Body of pancreas (tissue), 4 donors: Measurements from ENCODE around the gene GMDS. TPM values are rescaled to one million over a fixed set of nuclear protein-coding genes. Genes with fewer than 3 reads are reported as not detected.

Experiments used
- ATAC-seq: fragments of 150-250 bp; one replicate; pipeline ENCODE4 v1.9.1; 2016
- DNase-seq, 4 donors: peaks; one replicate each; pipeline ENCODE4 v3.0.0-alpha.2; 2019
- H3K27ac ChIP-seq, 4 donors: fragments of 200-600 bp; sonication (generic); 1 replicate in 3 of 4; 2 replicates in 1 of 4; pipeline versions ENCODE4 v1.5.1 to v1.6.1; 2016 to 2019; ENCODE audit warnings: mild to moderate bottlenecking in 1 of 4, mixed read lengths in 1 of 4, moderate library complexity in 1 of 4
- H3K27me3 ChIP-seq, 2 donors: fragments of 200-600 bp; sonication (generic); one replicate each; pipeline ENCODE4 v1.6.0; 2016; ENCODE audit warnings: mild to moderate bottlenecking in 1 of 2
- H3K36me3 ChIP-seq, 2 donors: fragments of 200-600 bp; sonication (generic); replicated peaks in 1 of 2; 2 replicates each; pipeline ENCODE4 v1.5.1; 2016; ENCODE audit warnings: low read depth in 2 of 2; ENCODE audit not compliant: insufficient read depth in 1 of 2
- H3K4me1 ChIP-seq: fragments of 200-600 bp; sonication (generic); one replicate; pipeline ENCODE4 v1.6.0; 2016
- H3K4me3 ChIP-seq, 2 donors: fragments of 200-600 bp; sonication (generic); 1 replicate in 1 of 2; 2 replicates in 1 of 2; pipeline ENCODE4 v1.5.1; 2016 to 2019
- H3K9me3 ChIP-seq, 3 donors: fragments of 200-600 bp; sonication (generic); 1 replicate in 2 of 3; 2 replicates in 1 of 3; pipeline ENCODE4 v1.5.1; 2016
- CTCF ChIP-seq, 7 experiments: fragments of 450-650 bp in 4 of 7; fragments of 200-600 bp in 3 of 7; sonication (generic) in 3 of 7; IDR thresholded peaks; one replicate each; pipeline ENCODE4 v1.5.1; 2016 to 2019; ENCODE audit warnings: antibody characterized with exemption in 7 of 7
- POLR2A ChIP-seq, 3 donors: fragments of 450-650 bp; IDR thresholded peaks; one replicate each; pipeline ENCODE4 v1.6.1; 2016; ENCODE audit warnings: antibody characterized with exemption in 3 of 3, mild to moderate bottlenecking in 2 of 3
- WGBS, 2 donors: methylation state at CpG; one replicate each; pipeline ENCODE4 v1.1.5; 2017; 5-methylcytosine and 5-hydroxymethylcytosine counted together
- intact Hi-C: fragments of 100-400 bp; cut with DNase I; formaldehyde crosslinking; loops from one replicate; pipeline ENCODE4 v1.15.1; 2023
- total RNA-seq, 2 donors: library from RNA; depleted of rRNA; stranded (reverse); fragments of >200 nt; gene quantifications; one replicate each; pipeline ENCODE4 v1.1.0, GENCODE V29; 2016

Gene GMDS
- total RNA-seq, 2 donors from 2014 or later = 34.5 to 63.3 TPM

GRCh38 chr6:1589208-1589607, 656.2 kb downstream of the GMDS start:
- Histone ChIP-seq H3K4me3 (no peak overlapping the region), H3K4me1 (no peaks in the 10 kb centered on the region), H3K9me3 (no peaks in the 10 kb centered on the region), H3K27me3 (no peaks in the 10 kb centered on the region), H3K36me3 (no peaks in the 10 kb centered on the region), H3K27ac (no peak overlapping the region)
- TF ChIP-seq CTCF (IDR thresholded peaks at IDR 0.05) (no peak), POLR2A (IDR thresholded peaks at IDR 0.05) (no peak)
- intact Hi-C loops = no loop called here
- 66 to 67% methylated on average over 6 of the region's 6 CpGs for WGBS, 2 donors
- DNase-seq = no peak
- ATAC-seq = no peak

- intact Hi-C loops = no loop called here
- no peaks in the 10 kb centered on the region for H3K4me1 ChIP-seq
Measured at GRCh38 chr6:1587977-1588376, 657.4 kb downstream of the GMDS start.

GRCh38 chr6:1587546-1587945, 657.9 kb downstream of the GMDS start:
- WGBS, 2 donors = 84 to 93% methylated on average over 7 of the region's 7 CpGs
- Histone ChIP-seq H3K4me1 (no peaks in the 10 kb centered on the region), H3K27ac (no peak overlapping the region), H3K9me3 (no peaks in the 10 kb centered on the region), H3K4me3 (no peak overlapping the region), H3K36me3 (no peaks in the 10 kb centered on the region), H3K27me3 (no peaks in the 10 kb centered on the region)
- no peak for DNase-seq
- no peak for ATAC-seq
- intact Hi-C loops = no loop called here
- TF ChIP-seq POLR2A (IDR thresholded peaks at IDR 0.05) (no peak), CTCF (IDR thresholded peaks at IDR 0.05) (no peak)

More at GRCh38 chr6:1587977-1588376, 657.4 kb downstream of the GMDS start:
- Histone ChIP-seq H3K36me3 (no peaks in the 10 kb centered on the region), H3K27me3 (no peaks in the 10 kb centered on the region), H3K9me3 (no peaks in the 10 kb centered on the region), H3K4me3 (no peak overlapping the region), H3K27ac (no peak overlapping the region)
- no peak for DNase-seq
- TF ChIP-seq CTCF (IDR thresholded peaks at IDR 0.05) (no peak), POLR2A (IDR thresholded peaks at IDR 0.05) (no peak)
- ATAC-seq = no peak
- 83 to 89% methylated on average over 12 of the region's 12 CpGs for WGBS, 2 donors

- Histone ChIP-seq H3K27ac (no peak overlapping the region), H3K27me3 (no peaks in the 10 kb centered on the region), H3K9me3 (no peaks in the 10 kb centered on the region), H3K4me1 (no peaks in the 10 kb centered on the region), H3K36me3 (no peaks in the 10 kb centered on the region), H3K4me3 (no peak overlapping the region)
- DNase-seq = no peak
- 83 to 85% methylated on average over 5 of the region's 5 CpGs for WGBS, 2 donors
- intact Hi-C loops = no loop called here
- no peak for TF ChIP-seq POLR2A (IDR thresholded peaks at IDR 0.05)
- no peak for ATAC-seq
Measured at GRCh38 chr6:1586861-1587450, 658.4 kb downstream of the GMDS start.

GRCh38 chr6:1586256-1586655, 659.1 kb downstream of the GMDS start:
- intact Hi-C loops = no loop called here
- DNase-seq (no peak), ATAC-seq (no peak)
- no peaks in the 10 kb centered on the region for H3K36me3 ChIP-seq
- H3K27me3 ChIP-seq = no peaks in the 10 kb centered on the region
- H3K4me1 ChIP-seq = no peaks in the 10 kb centered on the region
- H3K27ac ChIP-seq = no peak overlapping the region
- no peak overlapping the region for H3K4me3 ChIP-seq
- TF ChIP-seq CTCF (IDR thresholded peaks at IDR 0.05) (no peak), POLR2A (IDR thresholded peaks at IDR 0.05) (no peak)
- no peaks in the 10 kb centered on the region for H3K9me3 ChIP-seq
- WGBS, 2 donors = 82 to 91% methylated on average over 7 of the region's 7 CpGs
